ENCODE data around the gene CHAT.

Gene CHAT

DNA sequence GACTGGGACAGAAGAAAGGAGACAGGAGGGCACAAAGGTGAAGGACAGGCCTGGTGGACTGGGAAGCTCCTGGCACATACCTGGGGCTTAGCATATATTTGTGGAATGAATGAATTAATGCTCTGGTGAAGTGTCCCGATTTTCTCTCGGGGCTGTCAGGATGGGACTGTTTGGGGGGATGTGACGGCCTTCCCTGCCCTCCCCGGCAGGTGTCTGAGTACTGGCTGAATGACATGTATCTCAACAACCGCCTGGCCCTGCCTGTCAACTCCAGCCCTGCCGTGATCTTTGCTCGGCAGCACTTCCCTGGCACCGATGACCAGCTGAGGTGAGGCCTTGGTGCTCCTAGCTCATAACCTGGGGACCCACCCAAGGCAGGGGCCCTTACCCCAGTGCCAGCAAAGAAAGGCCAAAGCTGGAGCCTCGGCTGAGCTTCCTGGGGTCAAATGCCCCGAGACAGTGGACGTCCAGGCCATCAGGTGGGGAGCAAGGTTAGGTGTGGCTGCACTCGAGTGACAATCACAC, 6.5 kb downstream of the CHAT start:
- TF ChIP-seq SIN3A (IDR thresholded peaks at IDR 0.05; ENCODE audit: borderline replicate concordance, insufficient read depth, low read length) (no peak), POLR2AphosphoS5 (IDR thresholded peaks at IDR 0.05; ENCODE audit: low read depth, low read length) (no peak), TAF1 (IDR thresholded peaks at IDR 0.05; ENCODE audit: borderline replicate concordance, insufficient read depth, low read length) (no peak), FOXP2 (optimal IDR thresholded peaks at IDR 0.05; ENCODE audit: borderline replicate concordance, extremely low read depth, extremely low read length, insufficient read depth) (no peak), REST (IDR thresholded peaks at IDR 0.05; ENCODE audit: insufficient read depth in 1 of 2, low read depth in 2 of 2, low read length in 2 of 2) (no peak)

DNA sequence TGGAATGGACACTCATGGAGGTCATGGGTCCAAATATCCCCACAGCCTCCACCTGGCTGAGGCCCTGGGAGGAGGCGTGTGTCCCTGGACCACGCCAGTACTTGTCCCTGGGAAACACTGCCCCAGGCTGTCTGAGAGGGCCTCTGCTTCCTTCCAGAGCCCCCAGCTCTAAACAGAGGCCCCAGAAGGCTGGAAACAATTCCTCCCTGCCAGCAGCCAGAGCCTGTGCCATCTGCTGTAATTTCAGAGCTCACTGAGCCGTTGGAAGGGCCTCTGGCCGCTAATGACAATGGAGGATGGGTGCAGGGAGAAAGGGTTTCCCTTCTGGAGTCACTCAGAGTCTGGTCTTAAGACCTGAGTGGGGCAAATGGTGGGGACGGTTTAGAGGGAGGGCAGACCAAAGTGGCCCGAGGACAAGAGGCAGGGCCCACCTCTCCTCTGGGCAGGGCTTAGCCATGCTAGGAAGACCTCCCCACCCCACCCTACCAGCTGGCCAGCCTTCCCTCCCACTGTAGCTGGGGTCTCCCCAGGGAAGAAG, 7.1 kb downstream of the CHAT start:
- TF ChIP-seq FOXP2 (optimal IDR thresholded peaks at IDR 0.05; ENCODE audit: borderline replicate concordance, extremely low read depth, extremely low read length, insufficient read depth): no peak
- TF ChIP-seq SIN3A (IDR thresholded peaks at IDR 0.05; ENCODE audit: borderline replicate concordance, insufficient read depth, low read length): no peak
- TF ChIP-seq TAF1 (IDR thresholded peaks at IDR 0.05; ENCODE audit: borderline replicate concordance, insufficient read depth, low read length): no peak
- no peak for TF ChIP-seq POLR2AphosphoS5 (IDR thresholded peaks at IDR 0.05; ENCODE audit: low read depth, low read length)
- TF ChIP-seq REST (IDR thresholded peaks at IDR 0.05; ENCODE audit: insufficient read depth in 1 of 2, low read depth in 2 of 2, low read length in 2 of 2): no peak

DNA sequence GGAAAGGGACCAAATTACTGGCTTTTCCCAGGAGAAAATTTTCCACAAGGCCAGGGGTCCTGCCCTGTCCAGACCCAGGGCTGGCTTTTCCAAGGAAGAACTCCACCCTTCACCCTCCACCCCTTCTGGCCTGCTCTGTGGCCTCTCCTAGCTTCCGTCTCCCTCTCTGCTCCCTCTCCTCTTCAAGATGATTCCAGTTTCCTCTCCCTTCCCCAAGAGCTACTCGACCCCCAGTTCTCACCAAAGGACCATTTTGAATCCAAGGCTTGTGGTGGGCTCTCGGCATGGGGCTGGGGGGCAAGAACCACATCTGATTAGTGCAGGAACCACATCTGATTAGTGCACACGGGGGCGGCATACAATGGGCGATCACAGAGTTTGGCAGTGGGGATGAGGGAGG, 7.7 kb downstream of the CHAT start:
- TF ChIP-seq POLR2AphosphoS5 (IDR thresholded peaks at IDR 0.05; ENCODE audit: low read depth, low read length): no peak
- no peak for TF ChIP-seq TAF1 (IDR thresholded peaks at IDR 0.05; ENCODE audit: borderline replicate concordance, insufficient read depth, low read length)
- TF ChIP-seq FOXP2 (optimal IDR thresholded peaks at IDR 0.05; ENCODE audit: borderline replicate concordance, extremely low read depth, extremely low read length, insufficient read depth): no peak
- no peak for TF ChIP-seq SIN3A (IDR thresholded peaks at IDR 0.05; ENCODE audit: borderline replicate concordance, insufficient read depth, low read length)
- no peak for TF ChIP-seq REST (IDR thresholded peaks at IDR 0.05; ENCODE audit: insufficient read depth in 1 of 2, low read depth in 2 of 2, low read length in 2 of 2)

- TF ChIP-seq TAF1 (IDR thresholded peaks at IDR 0.05; ENCODE audit: borderline replicate concordance, insufficient read depth, low read length): no peak
- TF ChIP-seq POLR2AphosphoS5 (IDR thresholded peaks at IDR 0.05; ENCODE audit: low read depth, low read length): no peak
- TF ChIP-seq SIN3A (IDR thresholded peaks at IDR 0.05; ENCODE audit: borderline replicate concordance, insufficient read depth, low read length): no peak
- no peak for TF ChIP-seq REST (IDR thresholded peaks at IDR 0.05; ENCODE audit: insufficient read depth in 1 of 2, low read depth in 2 of 2, low read length in 2 of 2)
- TF ChIP-seq FOXP2 (optimal IDR thresholded peaks at IDR 0.05; ENCODE audit: borderline replicate concordance, extremely low read depth, extremely low read length, insufficient read depth): no peak
Observed at GRCh38 chr10:49622426-49623425, 8.9 kb downstream of the CHAT start.

All from PFSK-1 (cell line).